Muscle layer of duodenum (tissue), 2 donors: ENCODE data around the gene GRM8.

Experiments used
- H3K27ac ChIP-seq: one replicate; pipeline ENCODE4 v1.7.0; 2013; ENCODE audit warnings: mild to moderate bottlenecking, low read length
- H3K27me3 ChIP-seq: one replicate; pipeline ENCODE4 v1.7.0; 2013; ENCODE audit warnings: low read depth, mild to moderate bottlenecking, control low read depth, low read length
- H3K36me3 ChIP-seq, 2 donors: one replicate each; pipeline ENCODE4 v1.7.0; 2013; ENCODE audit warnings: low read length in 2 of 2, control low read depth in 1 of 2, mild to moderate bottlenecking in 1 of 2; ENCODE audit not compliant: insufficient read depth in 2 of 2, control insufficient read depth in 1 of 2
- H3K4me1 ChIP-seq, 2 donors: one replicate each; pipeline ENCODE4 v1.7.0; 2013; ENCODE audit warnings: low read length in 2 of 2, mild to moderate bottlenecking in 2 of 2, control low read depth in 1 of 2, moderate library complexity in 1 of 2; ENCODE audit not compliant: insufficient read depth in 2 of 2, control insufficient read depth in 1 of 2
- H3K4me3 ChIP-seq, 2 donors: one replicate each; pipeline ENCODE4 v1.7.0; 2013; ENCODE audit warnings: low read length in 2 of 2, low read depth in 1 of 2, mild to moderate bottlenecking in 1 of 2
- H3K9me3 ChIP-seq, 2 donors: one replicate each; pipeline ENCODE4 v1.7.0; 2013; ENCODE audit warnings: low read length in 2 of 2, control low read depth in 1 of 2, mild to moderate bottlenecking in 1 of 2; ENCODE audit not compliant: control insufficient read depth in 1 of 2
- donor health status: healthy.

The GRM8 gene

GRCh38 chr7:127189074-127189473 lies 63.7 kb downstream of the GRM8 start:
- Histone ChIP-seq H3K9me3 (no peaks in the 10 kb centered on the region), H3K4me1 (no peaks in the 10 kb centered on the region), H3K4me3 (no peak overlapping the region), H3K27me3 (no peaks in the 10 kb centered on the region), H3K27ac (no peak overlapping the region), H3K36me3 (no peaks in the 10 kb centered on the region)

- Histone ChIP-seq H3K27ac (no peak overlapping the region), H3K4me3 (no peak overlapping the region), H3K36me3 (no peaks in the 10 kb centered on the region), H3K9me3 (no peaks in the 10 kb centered on the region), H3K4me1 (no peaks in the 10 kb centered on the region), H3K27me3 (no peaks in the 10 kb centered on the region)
Observed at GRCh38 chr7:127187740-127188139, 65.0 kb downstream of the GRM8 start.

GRCh38 chr7:127186686-127187085 lies 66.1 kb downstream of the GRM8 start:
- Histone ChIP-seq H3K36me3 (no peaks in the 10 kb centered on the region), H3K27me3 (no peaks in the 10 kb centered on the region), H3K9me3 (no peaks in the 10 kb centered on the region), H3K4me1 (no peaks in the 10 kb centered on the region), H3K4me3 (no peak overlapping the region), H3K27ac (no peak overlapping the region)

GRCh38 chr7:127177156-127177555 lies 75.6 kb downstream of the GRM8 start:
- Histone ChIP-seq H3K27ac (no peak overlapping the region), H3K27me3 (no peaks in the 10 kb centered on the region), H3K9me3 (peaks cover 0 to 4% of the 10 kb centered on the region in 2 donors), H3K4me3 (no peak overlapping the region), H3K36me3 (no peaks in the 10 kb centered on the region), H3K4me1 (no peaks in the 10 kb centered on the region)

- H3K9me3 ChIP-seq = no peaks in the 10 kb centered on the region
- no peaks in the 10 kb centered on the region for H3K4me1 ChIP-seq
Observed at GRCh38 chr7:127162366-127162765, 90.4 kb downstream of the GRM8 start.

DNA sequence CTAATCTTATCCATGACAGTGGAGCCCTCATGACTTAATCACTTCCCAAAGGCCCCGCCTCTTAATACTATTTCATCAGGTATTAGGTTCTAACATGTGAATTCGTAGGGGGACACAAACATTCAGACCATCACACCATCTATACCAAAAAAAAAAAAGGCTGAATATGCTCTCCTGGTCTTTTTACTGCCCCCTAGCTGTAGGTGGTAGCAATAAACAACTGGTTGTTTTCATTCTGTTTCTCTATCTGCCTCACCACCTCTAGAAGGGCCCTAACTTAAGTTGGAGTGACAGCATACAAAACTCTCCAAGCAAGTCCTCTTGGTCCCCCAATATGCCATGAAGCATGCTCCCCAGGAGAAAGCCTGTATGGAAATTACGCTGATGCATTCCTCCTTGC lies 94.1 kb downstream of the GRM8 start:
- no peaks in the 10 kb centered on the region for H3K27me3 ChIP-seq
- H3K9me3 ChIP-seq = no peaks in the 10 kb centered on the region
- H3K27ac ChIP-seq = no peak overlapping the region
- H3K36me3 ChIP-seq = no peaks in the 10 kb centered on the region
- no peaks in the 10 kb centered on the region for H3K4me1 ChIP-seq
- H3K4me3 ChIP-seq = no peak overlapping the region

More at GRCh38 chr7:127162366-127162765, 90.4 kb downstream of the GRM8 start:
- Histone ChIP-seq H3K27ac (no peak overlapping the region), H3K27me3 (no peaks in the 10 kb centered on the region), H3K4me3 (no peak overlapping the region), H3K36me3 (no peaks in the 10 kb centered on the region)

DNA sequence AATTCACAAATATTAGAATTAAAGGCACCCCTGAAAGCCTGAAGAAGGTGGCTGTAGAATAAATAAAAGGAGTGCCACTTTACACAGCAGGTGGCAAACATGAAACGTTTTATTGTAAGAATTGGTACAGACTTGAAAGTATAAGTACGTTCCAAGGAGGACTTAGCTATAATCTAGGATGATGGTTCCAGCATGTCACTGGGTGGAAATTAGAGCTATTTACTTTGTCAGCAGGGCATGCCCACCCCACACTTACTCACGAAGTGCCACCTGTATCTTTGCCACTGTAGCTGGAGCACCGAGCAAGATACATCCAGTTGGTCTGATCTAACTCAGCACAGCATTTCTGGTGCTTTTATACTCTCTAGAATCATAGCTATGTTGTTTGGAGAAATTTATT lies 97.8 kb downstream of the GRM8 start:
- Histone ChIP-seq H3K4me3 (no peak overlapping the region), H3K27ac (no peak overlapping the region)

DNA sequence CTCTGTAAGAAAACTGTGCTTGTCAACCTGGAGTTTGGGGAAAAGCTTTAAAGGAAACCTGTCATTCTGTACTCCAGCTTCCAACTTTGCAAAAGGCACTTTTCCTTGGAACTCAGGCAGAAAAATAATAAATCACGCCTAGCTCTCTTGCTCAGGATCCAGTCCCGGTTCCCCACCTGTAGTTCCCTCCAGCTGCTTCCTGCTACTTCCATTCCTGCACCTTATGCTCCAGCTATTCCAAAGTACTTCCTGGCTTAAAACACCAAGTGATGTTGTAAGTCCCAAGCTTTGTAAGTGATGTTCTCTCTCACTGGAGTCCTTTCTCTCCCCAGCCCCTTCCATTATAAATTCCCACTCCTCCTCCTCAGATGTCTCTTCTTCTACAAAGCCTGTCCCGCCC lies 98.6 kb downstream of the GRM8 start:
- H3K9me3 ChIP-seq = no peaks in the 10 kb centered on the region
- no peaks in the 10 kb centered on the region for H3K27me3 ChIP-seq
- H3K4me3 ChIP-seq = no peak overlapping the region
- H3K4me1 ChIP-seq = no peaks in the 10 kb centered on the region
- no peaks in the 10 kb centered on the region for H3K36me3 ChIP-seq
- H3K27ac ChIP-seq = no peak overlapping the region

More for the DNA sequence above, 97.8 kb downstream of the GRM8 start:
- no peaks in the 10 kb centered on the region for H3K27me3 ChIP-seq
- no peaks in the 10 kb centered on the region for H3K36me3 ChIP-seq
- H3K9me3 ChIP-seq = no peaks in the 10 kb centered on the region
- H3K4me1 ChIP-seq = no peaks in the 10 kb centered on the region

DNA sequence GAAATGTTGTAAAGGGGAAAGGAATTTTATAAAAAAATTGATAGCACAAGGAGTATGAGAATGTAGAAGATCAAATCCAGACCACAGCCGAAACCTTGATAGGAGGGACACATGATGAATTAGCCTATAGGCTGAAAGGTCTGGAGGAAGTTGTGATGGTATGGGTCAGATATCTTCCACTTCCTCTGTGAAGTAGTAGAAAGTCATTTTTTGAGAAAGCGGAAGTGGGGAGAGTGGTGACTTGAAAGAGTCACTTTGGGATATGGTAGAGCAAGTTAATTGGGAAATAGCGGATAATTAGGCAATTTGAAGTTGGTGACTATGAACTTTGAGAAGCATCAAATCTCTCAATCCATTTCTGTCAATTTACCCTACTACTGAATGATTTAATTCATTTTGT lies 99.4 kb downstream of the GRM8 start:
- H3K4me1 ChIP-seq = no peaks in the 10 kb centered on the region
- no peaks in the 10 kb centered on the region for H3K36me3 ChIP-seq
- no peaks in the 10 kb centered on the region for H3K9me3 ChIP-seq
- no peak overlapping the region for H3K27ac ChIP-seq
- no peak overlapping the region for H3K4me3 ChIP-seq
- H3K27me3 ChIP-seq = no peaks in the 10 kb centered on the region

GRCh38 chr7:127152423-127152822 lies 100.3 kb downstream of the GRM8 start:
- Histone ChIP-seq H3K4me3 (no peak overlapping the region), H3K27me3 (no peaks in the 10 kb centered on the region), H3K9me3 (no peaks in the 10 kb centered on the region), H3K36me3 (no peaks in the 10 kb centered on the region), H3K27ac (no peak overlapping the region), H3K4me1 (no peaks in the 10 kb centered on the region)

DNA sequence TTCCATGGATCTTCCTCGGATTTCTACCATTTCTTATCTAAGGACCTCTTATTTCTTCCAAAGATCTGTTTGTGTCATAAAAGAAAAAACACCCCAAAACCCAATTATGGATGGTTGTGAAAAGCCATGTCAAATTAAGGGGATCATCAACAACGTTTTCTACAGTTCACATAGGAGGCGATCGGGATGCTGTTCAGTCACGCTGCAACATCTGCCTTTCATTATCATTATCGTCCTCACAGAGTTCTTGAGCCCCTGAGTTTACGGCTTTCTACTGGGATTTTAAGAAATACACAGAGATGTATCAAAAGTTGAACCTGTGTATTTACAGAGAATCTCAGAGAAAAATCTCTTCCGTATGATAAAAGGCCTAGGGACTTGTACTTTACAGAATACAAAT lies 101.4 kb downstream of the GRM8 start:
- no peak overlapping the region for H3K4me3 ChIP-seq
- no peak overlapping the region for H3K27ac ChIP-seq
- H3K27me3 ChIP-seq = no peaks in the 10 kb centered on the region
- H3K4me1 ChIP-seq = no peaks in the 10 kb centered on the region
- no peaks in the 10 kb centered on the region for H3K36me3 ChIP-seq
- no peaks in the 10 kb centered on the region for H3K9me3 ChIP-seq

DNA sequence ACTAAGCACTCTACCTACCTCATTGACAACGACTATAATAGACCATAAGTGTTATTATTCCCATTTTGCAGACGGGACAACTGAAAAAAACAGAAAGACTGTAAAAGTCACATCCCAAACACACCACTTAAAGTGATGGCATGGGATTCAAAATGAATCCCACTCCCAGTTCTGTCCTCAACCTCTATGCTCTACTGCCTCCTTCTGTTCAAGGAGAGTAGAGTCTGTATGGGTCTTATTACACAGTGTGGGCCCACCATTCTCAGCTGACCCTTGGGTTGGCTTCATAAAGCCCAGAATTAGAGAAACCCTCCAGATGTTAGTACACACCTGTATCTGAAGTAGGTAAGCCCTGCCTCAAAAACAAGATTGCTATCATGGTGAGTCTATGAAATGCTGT lies 102.2 kb downstream of the GRM8 start:
- no peaks in the 10 kb centered on the region for H3K9me3 ChIP-seq
- no peak overlapping the region for H3K27ac ChIP-seq
- H3K4me1 ChIP-seq = no peaks in the 10 kb centered on the region
- no peaks in the 10 kb centered on the region for H3K27me3 ChIP-seq
- H3K36me3 ChIP-seq = no peaks in the 10 kb centered on the region
- no peak overlapping the region for H3K4me3 ChIP-seq
